GM19455 (cell line): ENCODE data around the gene SLC30A9.

Experiments
- ATAC-seq: cut with Tn5 transposase; IDR thresholded peaks from one replicate; pipeline ENCODE4 v1.9.1; 2021; ENCODE audit not compliant: unreplicated experiment

Gene SLC30A9

DNA sequence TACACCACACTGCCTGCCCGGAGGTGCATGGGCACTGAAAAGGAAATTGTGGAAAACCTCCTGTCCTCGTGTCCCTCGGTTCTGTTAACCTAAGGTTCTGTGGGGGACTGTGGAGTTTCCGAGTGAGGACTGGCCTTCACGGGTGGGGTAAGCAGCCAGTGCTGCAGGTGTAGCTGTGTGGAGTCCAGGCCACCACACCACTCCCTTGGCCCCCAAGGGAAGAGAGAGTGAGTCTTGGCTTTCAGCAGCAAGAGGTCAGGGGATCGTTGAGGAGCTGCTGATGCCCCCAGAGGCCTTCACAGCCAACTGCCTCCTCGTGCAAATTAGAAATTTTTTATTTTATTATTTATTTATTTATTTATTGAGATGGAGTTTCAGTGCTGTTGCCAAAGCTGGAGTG is 141.8 kb downstream of the SLC30A9 start:
- ATAC-seq = no peak

DNA sequence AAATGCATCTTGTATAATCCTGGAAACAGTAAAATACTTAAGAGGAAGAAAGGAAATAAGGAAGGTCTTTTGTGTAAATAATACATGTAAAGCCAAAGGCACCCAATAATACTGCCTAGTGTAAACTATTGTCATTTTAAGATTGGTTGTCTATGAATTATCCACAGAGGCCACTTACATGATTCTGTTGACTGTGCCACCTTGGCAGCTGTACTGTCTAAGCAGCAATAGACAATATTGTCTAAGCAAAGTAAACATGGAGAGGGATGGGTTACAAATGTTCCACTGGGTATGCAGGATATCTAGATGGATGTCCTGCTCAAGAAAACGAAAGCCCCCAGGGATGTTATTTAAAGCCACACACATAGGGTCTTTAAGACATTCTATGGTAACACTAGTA is 142.7 kb downstream of the SLC30A9 start:
- no peak for ATAC-seq

DNA sequence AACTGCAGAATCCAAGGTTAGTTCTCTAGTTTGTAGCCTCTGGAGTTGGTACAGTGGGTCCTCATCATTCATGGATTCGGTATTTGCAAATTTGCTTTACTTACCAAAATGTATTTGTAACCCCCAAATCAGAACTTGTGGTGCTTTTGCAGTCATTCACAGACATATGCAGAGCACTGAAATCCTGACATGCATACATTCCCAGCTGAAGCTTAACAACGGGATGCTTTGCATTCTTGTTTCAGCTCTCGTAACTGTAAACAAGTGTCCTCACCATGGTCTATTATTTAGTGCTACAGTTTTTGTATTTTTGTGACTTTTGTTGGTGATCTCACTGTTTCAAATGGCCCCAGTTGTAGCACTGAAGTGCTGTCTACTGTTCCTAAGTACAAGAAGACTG is 146.0 kb downstream of the SLC30A9 start:
- no peak for ATAC-seq
